Ishikawa (cell line): ENCODE results near the gene GNGT1.

Source experiments
- CEBPB ChIP-seq: IDR thresholded peaks from 2 replicates; pipeline ENCODE4 v1.6.1; 2012
- CREB1 ChIP-seq: IDR thresholded peaks from 2 replicates; pipeline ENCODE4 v1.6.1; 2012; ENCODE audit warnings: low read depth
- EP300 ChIP-seq: IDR thresholded peaks from 2 replicates; pipeline ENCODE4 v1.6.1; 2012; ENCODE audit warnings: borderline replicate concordance
- FOXM1 ChIP-seq: IDR thresholded peaks from 2 replicates; pipeline ENCODE4 v1.6.1; 2012; ENCODE audit warnings: low read depth, borderline replicate concordance
- MAX ChIP-seq: IDR thresholded peaks from 2 replicates; pipeline ENCODE4 v1.6.1; 2012
- NFIC ChIP-seq: IDR thresholded peaks from 2 replicates; pipeline ENCODE4 v1.6.1; 2012
- REST ChIP-seq: IDR thresholded peaks from 2 replicates; pipeline ENCODE4 v1.6.1; 2012; ENCODE audit warnings: low read depth, mild to moderate bottlenecking
- TAF1 ChIP-seq: IDR thresholded peaks from 2 replicates; pipeline ENCODE4 v1.6.1; 2012; ENCODE audit warnings: low read depth, mild to moderate bottlenecking
- TCF12 ChIP-seq: IDR thresholded peaks from 2 replicates; pipeline ENCODE4 v1.6.1; 2012; ENCODE audit warnings: low read depth
- YY1 ChIP-seq: IDR thresholded peaks from 2 replicates; pipeline ENCODE4 v1.6.1; 2012; ENCODE audit warnings: low read depth
- ZBTB7A ChIP-seq: IDR thresholded peaks from 2 replicates; pipeline ENCODE4 v1.6.1; 2012; ENCODE audit warnings: low read depth

GRCh38 chr7:93894966-93895640 is 11.3 kb upstream of the GNGT1 start:
- TF ChIP-seq FOXM1 (no peak), CEBPB (no peak), REST (no peak), ZBTB7A (no peak), CREB1 (no peak), TCF12 (no peak), NFIC (no peak), EP300 (no peak), MAX (no peak), TAF1 (no peak), YY1 (no peak)
